ENCODE results near the gene PIGP. TPM values are rescaled to one million over a fixed set of nuclear protein-coding genes. Genes with fewer than 3 reads are reported as not detected.
"Not testable (repeated sequence)": the region's sequence is repeated elsewhere in the genome, so short reads cannot be mapped to it uniquely, and the experiment has no call there.

Gene PIGP
- total and polyA plus RNA-seq, 10 of the 15 experiments (the other 5 are each of a cell fraction or from before 2014, with no cell fraction given) = 17.0 to 65.0 (median 29.5) TPM

DNA sequence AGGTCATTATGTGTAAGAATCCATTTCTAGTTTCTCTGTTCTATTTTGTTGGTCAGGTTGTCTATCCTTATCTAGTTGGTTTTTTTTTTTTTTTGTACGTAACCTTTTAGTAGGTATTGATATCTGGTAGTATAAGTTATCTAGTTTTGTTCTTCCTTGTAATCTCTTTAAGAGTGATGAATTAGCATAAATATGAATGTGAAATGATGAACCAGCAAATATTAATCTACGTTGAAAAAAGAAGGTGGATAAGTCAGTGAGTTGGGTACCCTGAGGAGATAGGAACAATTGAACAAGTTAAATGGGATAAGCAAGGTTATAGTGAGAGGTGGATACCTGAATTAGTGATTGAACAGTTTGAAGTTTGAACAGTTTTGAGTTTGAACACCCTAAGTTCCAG lies 34.1 kb upstream of the PIGP start:
- Histone ChIP-seq H3K4me2 (ENCODE audit: control insufficient read depth, insufficient read depth) (no peak overlapping the region), H3K27ac (ENCODE audit: control insufficient read depth, insufficient read depth) (no peak overlapping the region), H3K9me3 (replicated peaks; ENCODE audit: control insufficient read depth, insufficient read depth, low read length) (peaks cover 3% of the 10 kb centered on the region; the same call in 1 of the 3 replicates), H3K79me2 (ENCODE audit: control insufficient read depth, insufficient read depth, low read length) (no peaks in the 10 kb centered on the region), H3K9ac (ENCODE audit: control insufficient read depth, insufficient read depth, low read length) (no peak overlapping the region), H3K4me3 (no peak overlapping the region), H4K20me1 (ENCODE audit: control insufficient read depth, insufficient read depth) (no peaks in the 10 kb centered on the region; the same call in 1 of the 2 replicates), H2AFZ (ENCODE audit: control insufficient read depth, low read depth, low read length) (no peak overlapping the region), H3K36me3 (ENCODE audit: control insufficient read depth in 2 of 2, insufficient read depth in 2 of 2, low read length in 1 of 2) (peaks cover 0 to 6% of the 10 kb centered on the region in 2 experiments; a peak in 1 of 4 replicates), H3K4me1 (ENCODE audit: control insufficient read depth, insufficient read depth, low read length) (no peaks in the 10 kb centered on the region), H3K27me3 (replicated peaks in 1 of 2; ENCODE audit: control insufficient read depth in 2 of 2, insufficient read depth in 2 of 2, low read length in 1 of 2) (no peaks in the 10 kb centered on the region)
- FAIRE-seq = no peak
- ATAC-seq = no peak
- RAD21 ChIA-PET (ENCODE audit: unreplicated experiment) = interaction anchor here (1.0 kb wide), 1 partner anchor 10 kb away, joined by 3 read pairs; no protein-coding TSS in a partner anchor
- BruUV-seq (replicated peaks) = no TSS peak
- SMC1A ChIA-PET (ENCODE audit: uncharacterized antibody, unreplicated experiment) = no interaction called here
- 100% methylated on average over 2 of the region's 2 CpGs for WGBS (ENCODE audit: insufficient coverage, insufficient replicate concordance, low lambda C conversion rate, missing lambda C conversion rate)
- no peak for DNase-seq (ENCODE audit: low read depth, low spot score)
- intact Hi-C loops (cut with micrococcal nuclease; ENCODE audit: unreplicated experiment) (no loop called here), in situ Hi-C loops (cut with MboI) (no loop called here)
- POLR2A ChIA-PET = no interaction called here
- TF ChIP-seq RBBP5 (conservative IDR thresholded peaks at IDR 0.05) = no peak
- no peak for TF ChIP-seq FOXM1 (IDR thresholded peaks at IDR 0.05; ENCODE audit: low read depth, low read length)
- TF ChIP-seq NFYB (IDR thresholded peaks at IDR 0.05; ENCODE audit: insufficient read depth, low read depth, low read length) = no peak
- TF ChIP-seq, protein P1, sequence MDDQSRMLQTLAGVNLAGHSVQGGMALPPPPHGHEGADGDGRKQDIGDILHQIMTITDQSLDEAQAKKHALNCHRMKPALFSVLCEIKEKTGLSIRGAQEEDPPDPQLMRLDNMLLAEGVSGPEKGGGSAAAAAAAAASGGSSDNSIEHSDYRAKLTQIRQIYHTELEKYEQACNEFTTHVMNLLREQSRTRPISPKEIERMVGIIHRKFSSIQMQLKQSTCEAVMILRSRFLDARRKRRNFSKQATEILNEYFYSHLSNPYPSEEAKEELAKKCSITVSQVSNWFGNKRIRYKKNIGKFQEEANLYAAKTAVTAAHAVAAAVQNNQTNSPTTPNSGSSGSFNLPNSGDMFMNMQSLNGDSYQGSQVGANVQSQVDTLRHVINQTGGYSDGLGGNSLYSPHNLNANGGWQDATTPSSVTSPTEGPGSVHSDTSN (IDR thresholded peaks at IDR 0.05; ENCODE audit: insufficient replicate concordance, low read depth, low read length) = no peak
- no peak for TF ChIP-seq STAT3 (IDR thresholded peaks at IDR 0.05; ENCODE audit: low read depth, low read length)
- no peak for TF ChIP-seq POLR2AphosphoS2 (IDR thresholded peaks at IDR 0.05; ENCODE audit: low read depth, low read length)
- TF ChIP-seq RAD51 (IDR thresholded peaks at IDR 0.05) = no peak
- no peak for TF ChIP-seq NR2C1 (IDR thresholded peaks at IDR 0.05)
- no peak for TF ChIP-seq FOS (IDR thresholded peaks at IDR 0.05; ENCODE audit: borderline replicate concordance, extremely low read depth, insufficient read length)
- TF ChIP-seq CREM (IDR thresholded peaks at IDR 0.05; ENCODE audit: low read depth) = no peak
- TF ChIP-seq, protein P2, sequence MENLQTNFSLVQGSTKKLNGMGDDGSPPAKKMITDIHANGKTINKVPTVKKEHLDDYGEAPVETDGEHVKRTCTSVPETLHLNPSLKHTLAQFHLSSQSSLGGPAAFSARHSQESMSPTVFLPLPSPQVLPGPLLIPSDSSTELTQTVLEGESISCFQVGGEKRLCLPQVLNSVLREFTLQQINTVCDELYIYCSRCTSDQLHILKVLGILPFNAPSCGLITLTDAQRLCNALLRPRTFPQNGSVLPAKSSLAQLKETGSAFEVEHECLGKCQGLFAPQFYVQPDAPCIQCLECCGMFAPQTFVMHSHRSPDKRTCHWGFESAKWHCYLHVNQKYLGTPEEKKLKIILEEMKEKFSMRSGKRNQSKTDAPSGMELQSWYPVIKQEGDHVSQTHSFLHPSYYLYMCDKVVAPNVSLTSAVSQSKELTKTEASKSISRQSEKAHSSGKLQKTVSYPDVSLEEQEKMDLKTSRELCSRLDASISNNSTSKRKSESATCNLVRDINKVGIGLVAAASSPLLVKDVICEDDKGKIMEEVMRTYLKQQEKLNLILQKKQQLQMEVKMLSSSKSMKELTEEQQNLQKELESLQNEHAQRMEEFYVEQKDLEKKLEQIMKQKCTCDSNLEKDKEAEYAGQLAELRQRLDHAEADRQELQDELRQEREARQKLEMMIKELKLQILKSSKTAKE (IDR thresholded peaks at IDR 0.05; ENCODE audit: low read depth, poor library complexity, severe bottlenecking) = no peak
- TF ChIP-seq CEBPZ (IDR thresholded peaks at IDR 0.05; ENCODE audit: low read depth, low read length) = no peak
- CTCF ChIA-PET = no interaction called here

DNA sequence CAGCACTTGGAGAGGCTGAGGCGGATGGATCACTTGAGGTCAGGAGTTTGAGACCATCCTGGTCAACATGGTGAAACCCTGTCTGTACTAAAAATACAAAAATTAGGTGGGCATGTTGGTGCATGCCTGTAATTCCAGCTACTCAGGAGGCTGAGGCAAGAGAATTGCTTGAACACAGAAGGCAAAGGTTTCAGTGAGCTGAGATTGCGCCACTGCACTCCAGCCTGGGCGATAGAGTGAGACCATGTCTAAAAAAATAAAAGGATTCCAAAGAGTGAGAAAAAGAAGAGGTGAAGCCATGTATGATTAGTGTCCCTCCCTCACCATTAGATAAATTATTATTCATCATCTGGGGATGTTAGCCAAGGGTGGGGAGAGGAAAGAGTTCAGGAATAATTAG lies 29.9 kb upstream of the PIGP start:
- H3K36me3 ChIP-seq (ENCODE audit: control insufficient read depth in 2 of 2, insufficient read depth in 2 of 2, low read length in 1 of 2); SMC1A ChIA-PET (ENCODE audit: uncharacterized antibody, unreplicated experiment); in situ Hi-C loops (cut with MboI); H3K4me3 ChIP-seq; H3K9me3 ChIP-seq (replicated peaks; ENCODE audit: control insufficient read depth, insufficient read depth, low read length); H3K27ac ChIP-seq (ENCODE audit: control insufficient read depth, insufficient read depth); H4K20me1 ChIP-seq (ENCODE audit: control insufficient read depth, insufficient read depth); H2AFZ ChIP-seq (ENCODE audit: control insufficient read depth, low read depth, low read length); ATAC-seq; H3K4me1 ChIP-seq (ENCODE audit: control insufficient read depth, insufficient read depth, low read length); FAIRE-seq; intact Hi-C loops (cut with micrococcal nuclease; ENCODE audit: unreplicated experiment); H3K9ac ChIP-seq (ENCODE audit: control insufficient read depth, insufficient read depth, low read length); DNase-seq (ENCODE audit: low read depth, low spot score); H3K27me3 ChIP-seq (replicated peaks in 1 of 2; ENCODE audit: control insufficient read depth in 2 of 2, insufficient read depth in 2 of 2, low read length in 1 of 2); RAD21 ChIA-PET (ENCODE audit: unreplicated experiment); BruUV-seq (replicated peaks); H3K79me2 ChIP-seq (ENCODE audit: control insufficient read depth, insufficient read depth, low read length); CTCF ChIA-PET; H3K4me2 ChIP-seq (ENCODE audit: control insufficient read depth, insufficient read depth); POLR2A ChIA-PET: not testable (repeated sequence)
- WGBS (ENCODE audit: insufficient coverage, insufficient replicate concordance, low lambda C conversion rate, missing lambda C conversion rate) = 98% methylated on average over 3 of the region's 3 CpGs
